Brain pericyte (primary cell): ENCODE data around the gene PRR23C.

Source experiments
- DNase-seq: peaks from one replicate; pipeline ENCODE4 v3.0.0-alpha.2; 2012; ENCODE audit warnings: low read depth, low spot score

The PRR23C gene

DNA sequence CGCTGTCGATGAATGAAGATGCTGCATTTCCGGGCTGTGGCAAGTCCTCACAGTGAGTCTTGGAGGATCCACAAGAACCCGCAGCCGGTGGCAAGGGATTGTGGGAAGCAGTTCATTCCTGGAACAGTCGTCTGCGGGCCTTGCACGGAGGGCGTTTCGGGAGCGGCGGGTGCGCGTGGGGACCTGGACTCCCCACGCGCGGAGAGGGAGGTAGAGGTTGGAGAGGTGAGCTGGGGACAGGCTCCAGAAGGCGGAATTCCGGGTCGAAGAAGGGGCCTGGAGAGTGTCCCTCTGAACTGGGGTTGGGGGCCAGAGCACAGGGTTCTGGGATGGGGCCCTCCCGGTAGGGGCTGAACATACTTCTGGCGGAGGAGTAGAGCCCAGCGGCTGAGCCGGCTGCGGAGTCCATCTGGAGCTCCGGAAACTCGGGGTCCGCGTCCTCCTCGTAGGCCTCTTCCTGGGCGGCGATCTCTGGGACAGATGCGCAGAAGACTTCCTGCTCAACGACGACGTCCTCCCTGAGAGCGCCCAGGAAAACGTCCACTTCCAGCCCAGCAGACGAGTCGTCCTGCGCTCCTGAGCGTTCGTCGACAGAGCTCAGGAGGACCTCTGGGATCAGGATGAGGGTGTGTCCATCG lies 39.2 kb downstream of the PRR23C start:
- no peak for DNase-seq

GRCh38 chr3:138995706-138996105 lies 49.0 kb downstream of the PRR23C start:
- DNase-seq = no peak
